Lower leg skin (tissue), 3 donors: ENCODE results near the gene KIT.

Experiments
- CTCF ChIP-seq, 3 donors: fragments of 450-650 bp; IDR thresholded peaks; one replicate each; pipeline ENCODE4 v1.5.1; 2016; ENCODE audit warnings: antibody characterized with exemption in 3 of 3, mild to moderate bottlenecking in 3 of 3, moderate library complexity in 2 of 3
- POLR2A ChIP-seq, 2 donors: fragments of 450-650 bp; IDR thresholded peaks; one replicate each; pipeline ENCODE4 v1.6.1; 2016 to 2017; ENCODE audit warnings: antibody characterized with exemption in 2 of 2, mild to moderate bottlenecking in 1 of 2, moderate library complexity in 1 of 2

DNA sequence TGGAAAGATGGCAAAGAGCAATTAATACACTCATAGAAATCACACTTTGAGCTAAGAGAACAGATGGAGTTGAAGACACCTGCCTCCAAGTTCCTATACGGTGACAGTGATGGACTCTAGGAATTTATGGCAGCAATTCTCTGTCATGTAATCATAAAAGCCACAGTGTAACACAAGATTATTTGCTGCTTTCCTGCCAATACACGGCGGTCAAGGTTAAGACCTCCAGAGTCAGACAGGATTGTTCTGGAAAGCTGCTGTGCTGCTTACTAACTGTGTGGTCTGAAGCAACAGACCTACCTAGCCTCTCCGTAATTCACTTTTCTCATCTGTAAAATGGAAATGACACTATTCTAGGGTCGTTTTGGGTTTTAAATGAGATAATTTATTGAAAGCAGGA, 14.6 kb upstream of the KIT start:
- TF ChIP-seq CTCF (IDR thresholded peaks at IDR 0.05) (no peak), POLR2A (IDR thresholded peaks at IDR 0.05) (no peak)
